GM19397 (cell line): Measurements from ENCODE around the gene NGEF.

Source experiments
- ATAC-seq: cut with Tn5 transposase; IDR thresholded peaks from one replicate; pipeline ENCODE4 v1.9.1; 2021; ENCODE audit warnings: mild to moderate bottlenecking, moderate library complexity; ENCODE audit not compliant: unreplicated experiment

The NGEF gene

DNA sequence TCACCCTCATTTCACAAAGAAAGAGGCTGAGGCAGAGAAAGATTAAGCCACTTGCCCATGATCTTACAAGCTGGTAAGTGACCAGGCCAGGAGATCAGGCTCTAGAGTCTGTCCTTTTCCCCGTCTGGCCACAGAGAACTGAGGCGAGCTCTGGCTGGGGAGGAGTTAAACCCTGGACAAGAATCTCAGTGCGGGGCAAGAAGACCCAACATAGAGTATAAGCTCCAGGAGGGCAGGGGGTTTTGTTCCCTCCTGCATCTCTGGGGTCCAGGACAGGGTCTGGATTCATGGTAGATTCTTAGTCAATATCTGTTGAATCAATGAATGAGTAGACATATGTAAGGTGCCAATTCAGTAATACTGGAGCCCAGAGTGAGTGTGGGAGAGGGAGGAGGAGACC, 34.1 kb upstream of the NGEF start:
- no peak for ATAC-seq

DNA sequence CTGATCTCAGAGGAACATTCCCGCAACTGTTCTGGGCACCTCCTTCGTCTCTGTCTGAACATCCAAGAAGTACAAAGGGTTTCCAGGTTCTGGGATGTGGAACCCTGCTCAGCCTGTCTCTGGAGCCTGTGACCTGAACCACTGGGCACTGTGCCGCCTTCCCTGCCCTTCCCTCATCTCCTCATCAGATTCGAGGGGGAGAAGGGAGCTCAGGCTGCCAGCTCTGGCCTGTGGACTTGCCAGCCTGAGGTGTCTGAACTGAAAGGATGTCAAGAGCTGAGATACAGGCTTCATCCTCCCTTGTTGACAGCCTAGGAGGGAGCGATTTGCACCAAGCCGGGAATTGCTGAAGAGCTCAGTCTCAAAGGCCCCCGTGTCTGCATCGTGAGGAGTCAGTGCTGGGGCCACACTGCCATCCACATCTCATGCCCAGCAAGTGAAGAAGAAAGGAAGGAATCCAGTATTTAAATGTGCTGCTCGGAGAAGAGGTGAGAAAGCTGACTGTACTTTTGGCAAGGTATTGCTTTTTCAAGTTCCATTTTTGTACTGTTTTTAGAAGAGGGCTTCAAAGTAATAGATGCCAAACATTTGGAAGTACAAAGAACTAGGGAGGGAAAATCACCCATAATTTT, 32.0 kb upstream of the NGEF start:
- ATAC-seq = no peak

DNA sequence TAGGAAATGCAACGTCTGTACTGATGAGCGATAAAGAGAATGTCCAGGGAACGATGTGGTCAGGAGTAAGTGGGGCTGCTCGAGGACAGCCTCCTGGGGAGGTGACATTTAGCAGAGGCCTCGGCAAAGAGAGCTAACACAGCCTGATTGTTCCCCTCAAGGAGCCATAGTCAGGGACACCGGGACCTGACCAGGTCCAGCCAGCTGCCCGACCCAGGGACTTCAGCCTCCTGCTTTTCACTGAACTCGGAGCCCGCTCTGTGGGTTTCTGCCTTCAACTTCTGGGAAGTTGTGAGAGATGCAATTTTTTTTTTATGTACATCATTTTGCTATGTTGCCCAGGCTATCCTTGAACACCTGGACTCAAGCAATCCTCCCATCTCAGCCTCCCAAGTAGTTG, 29.5 kb upstream of the NGEF start:
- ATAC-seq = no peak

DNA sequence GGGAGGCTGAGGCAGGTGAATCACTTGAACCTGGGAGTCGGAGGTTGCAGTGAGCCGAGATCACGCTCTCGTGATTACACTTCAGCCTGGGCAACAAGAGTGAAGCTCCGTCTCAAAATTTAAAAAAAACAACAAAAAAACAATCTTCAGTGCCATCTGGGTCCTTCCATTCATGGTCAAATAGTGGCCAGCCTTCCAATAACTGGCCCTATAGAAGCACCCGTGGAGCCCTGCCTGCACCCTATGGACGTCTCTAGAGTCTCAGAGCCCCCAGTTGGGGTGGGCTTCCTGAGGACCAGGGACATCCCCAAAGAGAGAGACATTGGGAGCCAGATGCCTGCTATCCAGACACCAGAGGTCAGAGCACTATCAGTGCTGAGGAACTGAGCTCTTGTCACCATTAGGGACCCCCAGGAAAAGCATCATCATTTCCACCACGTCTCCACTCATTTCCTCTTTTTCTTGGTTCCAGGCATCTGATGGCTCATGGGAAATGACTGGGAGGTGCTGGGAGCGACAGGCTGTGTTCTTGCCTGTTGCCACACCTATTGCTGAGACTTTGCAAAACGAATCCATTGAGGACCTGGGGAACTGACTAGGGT, 28.8 kb upstream of the NGEF start:
- no peak for ATAC-seq

DNA sequence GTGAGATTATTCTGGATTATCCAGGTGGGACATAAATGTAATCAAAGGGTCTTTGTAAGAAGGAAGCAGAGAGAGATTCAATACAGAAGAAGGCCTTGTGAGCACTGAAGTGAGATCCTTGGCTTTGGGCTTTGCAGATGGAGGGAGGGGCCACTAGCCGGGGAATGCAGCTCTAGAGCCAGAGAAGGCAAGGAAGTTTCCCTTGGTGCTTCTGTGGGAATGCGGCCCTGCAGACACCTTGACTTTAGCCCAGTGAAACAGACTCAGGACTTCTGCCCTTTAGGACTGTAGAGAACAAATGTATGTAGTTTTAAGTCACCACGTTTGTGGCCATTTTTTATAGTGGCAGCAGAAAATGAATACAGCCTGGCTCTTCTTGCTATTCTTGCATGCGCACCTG, 27.5 kb upstream of the NGEF start:
- no peak for ATAC-seq

DNA sequence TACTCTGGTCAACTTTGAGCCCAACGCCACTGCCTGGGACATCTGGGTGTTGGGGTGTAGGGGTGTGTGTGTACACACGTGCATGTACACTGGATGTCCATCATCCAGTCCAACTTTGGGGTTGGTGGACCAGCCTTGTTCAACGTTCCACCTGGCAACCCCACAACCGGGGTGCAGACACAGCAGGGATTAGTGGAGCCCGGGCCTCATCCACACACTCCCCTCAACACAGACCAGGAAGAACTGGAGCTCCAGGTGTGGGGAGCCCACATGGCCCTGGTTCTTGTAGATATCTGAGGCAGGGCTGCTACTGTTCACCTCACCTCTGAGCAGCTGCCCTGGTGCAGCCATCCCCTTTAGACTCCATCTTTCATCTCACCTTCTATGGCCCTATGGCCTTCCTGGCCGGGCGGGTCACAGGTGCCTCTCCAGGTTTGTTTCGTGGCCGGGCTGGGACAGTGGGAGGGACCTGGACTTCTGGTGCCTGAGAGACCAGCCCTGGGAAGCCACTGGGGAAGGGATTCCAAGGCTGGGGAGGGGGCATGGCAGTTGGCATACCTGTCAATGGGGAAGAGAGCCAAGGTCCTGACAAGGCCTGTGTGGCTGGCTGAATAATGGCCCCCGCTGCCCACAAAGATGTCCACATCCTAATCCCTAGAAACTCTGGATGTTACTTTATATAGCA, 26.9 kb upstream of the NGEF start:
- no peak for ATAC-seq

DNA sequence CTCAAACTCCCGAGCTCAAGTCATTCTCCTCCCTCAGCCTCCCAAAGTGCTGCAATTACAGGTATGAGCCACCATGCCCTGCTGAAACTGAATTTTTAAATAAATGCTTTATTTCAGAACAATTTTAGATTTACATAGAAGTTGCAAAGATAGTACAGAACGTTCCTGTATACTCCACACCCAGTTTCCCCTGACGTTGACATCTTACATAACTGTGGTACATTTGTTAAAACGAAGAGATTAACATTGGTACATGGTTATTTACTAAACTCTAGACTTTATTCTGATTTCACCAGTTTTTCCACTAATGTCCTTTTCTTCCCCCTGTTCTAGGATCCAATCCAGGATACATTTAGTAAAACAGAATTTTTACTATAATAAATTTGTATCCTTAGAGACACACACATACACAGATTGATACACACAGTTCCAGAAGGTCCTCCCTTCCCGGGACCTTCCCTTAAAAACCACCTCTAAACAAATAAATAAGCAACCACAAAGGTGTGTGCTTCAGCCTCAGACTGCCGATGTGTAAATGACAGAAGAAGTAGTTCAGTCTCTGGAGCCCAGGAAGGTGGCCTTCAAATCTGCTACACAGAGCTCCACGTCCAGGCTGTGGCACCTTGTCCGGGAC, 26.3 kb upstream of the NGEF start:
- no peak for ATAC-seq

DNA sequence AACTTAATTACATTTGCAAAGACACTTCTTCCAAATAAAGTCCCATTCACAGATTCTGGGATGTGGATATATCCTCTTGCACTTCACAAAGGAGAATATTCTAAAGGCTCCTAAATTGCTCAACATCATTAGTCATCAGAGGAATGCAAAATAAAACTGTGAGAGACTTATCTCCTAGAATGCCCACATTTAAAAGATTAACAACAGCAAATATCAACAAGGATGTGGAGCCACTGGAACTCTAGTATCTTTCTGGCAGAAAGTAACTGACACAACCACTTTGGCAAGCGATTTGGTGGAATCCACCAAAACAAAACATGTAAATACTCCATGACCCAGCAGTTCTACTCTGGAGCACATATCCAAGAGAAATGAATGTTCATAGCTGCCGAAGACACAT, 24.0 kb upstream of the NGEF start:
- ATAC-seq = no peak

DNA sequence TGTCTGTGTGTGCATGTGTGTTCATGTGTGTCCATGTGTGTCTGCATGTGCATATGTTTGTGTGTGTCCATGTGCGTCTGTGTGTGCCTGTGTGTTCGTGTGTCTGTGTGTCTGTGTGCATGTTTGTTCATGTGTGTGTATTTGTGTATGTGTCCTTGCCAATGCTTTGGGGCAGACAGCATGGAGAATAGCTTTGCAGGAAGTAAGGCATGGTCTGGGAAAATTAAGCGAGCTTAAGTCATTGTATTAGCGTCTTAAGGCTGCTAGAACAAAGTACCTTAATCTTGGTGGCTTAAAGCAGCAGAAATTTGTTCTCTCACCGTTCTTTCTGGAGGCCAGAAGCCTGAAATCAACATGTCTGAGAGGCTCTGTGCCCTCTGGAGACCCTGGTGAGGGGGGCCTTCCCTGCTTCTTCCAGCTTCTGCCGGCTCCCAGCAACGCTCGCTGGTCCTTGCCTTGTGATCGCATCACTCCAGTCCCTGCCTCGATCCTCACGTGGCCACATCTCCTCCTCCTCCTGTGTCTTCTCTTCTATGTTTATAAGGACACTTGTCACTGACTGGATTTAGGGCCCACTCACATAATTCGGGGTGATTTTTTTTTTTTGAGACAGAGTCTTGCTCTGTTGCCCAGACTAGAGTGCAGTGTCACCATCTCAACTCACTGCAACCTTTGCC, 23.2 kb upstream of the NGEF start:
- ATAC-seq = no peak

DNA sequence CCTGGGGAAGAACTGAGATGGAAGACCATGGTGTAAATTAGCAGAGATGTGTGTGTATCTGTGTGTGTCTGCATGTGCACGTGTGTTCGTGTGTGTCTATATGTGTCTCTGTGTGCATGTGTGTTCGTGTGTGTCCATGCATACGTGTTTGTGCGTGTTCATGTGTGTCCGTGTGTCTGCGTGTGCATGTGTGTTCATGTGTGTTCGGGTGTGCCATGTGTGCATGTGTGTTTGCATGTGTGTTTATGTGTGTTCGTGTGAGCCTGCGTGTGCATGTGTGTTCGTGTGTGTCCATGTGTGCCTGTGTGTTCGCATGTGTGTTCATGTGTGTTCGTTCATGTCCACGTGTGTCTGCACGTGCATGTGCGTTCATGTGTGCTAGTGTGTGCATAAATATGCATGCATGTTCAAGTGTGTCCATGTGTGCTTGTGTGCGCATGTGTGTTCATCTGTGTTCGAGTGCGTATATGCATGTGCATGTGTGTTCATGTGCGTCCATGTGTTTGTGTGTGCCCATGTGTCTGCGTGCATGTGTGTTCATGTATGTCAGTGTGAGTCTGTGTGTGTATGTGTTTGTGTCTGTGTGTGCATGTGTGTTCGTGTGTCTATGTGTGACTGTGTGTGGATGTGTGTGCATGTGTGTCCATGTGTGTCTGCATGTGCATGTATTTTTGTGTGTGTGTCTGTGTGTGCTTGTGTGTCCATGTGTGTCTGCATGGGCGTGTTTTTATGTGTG, 22.5 kb upstream of the NGEF start:
- no peak for ATAC-seq

DNA sequence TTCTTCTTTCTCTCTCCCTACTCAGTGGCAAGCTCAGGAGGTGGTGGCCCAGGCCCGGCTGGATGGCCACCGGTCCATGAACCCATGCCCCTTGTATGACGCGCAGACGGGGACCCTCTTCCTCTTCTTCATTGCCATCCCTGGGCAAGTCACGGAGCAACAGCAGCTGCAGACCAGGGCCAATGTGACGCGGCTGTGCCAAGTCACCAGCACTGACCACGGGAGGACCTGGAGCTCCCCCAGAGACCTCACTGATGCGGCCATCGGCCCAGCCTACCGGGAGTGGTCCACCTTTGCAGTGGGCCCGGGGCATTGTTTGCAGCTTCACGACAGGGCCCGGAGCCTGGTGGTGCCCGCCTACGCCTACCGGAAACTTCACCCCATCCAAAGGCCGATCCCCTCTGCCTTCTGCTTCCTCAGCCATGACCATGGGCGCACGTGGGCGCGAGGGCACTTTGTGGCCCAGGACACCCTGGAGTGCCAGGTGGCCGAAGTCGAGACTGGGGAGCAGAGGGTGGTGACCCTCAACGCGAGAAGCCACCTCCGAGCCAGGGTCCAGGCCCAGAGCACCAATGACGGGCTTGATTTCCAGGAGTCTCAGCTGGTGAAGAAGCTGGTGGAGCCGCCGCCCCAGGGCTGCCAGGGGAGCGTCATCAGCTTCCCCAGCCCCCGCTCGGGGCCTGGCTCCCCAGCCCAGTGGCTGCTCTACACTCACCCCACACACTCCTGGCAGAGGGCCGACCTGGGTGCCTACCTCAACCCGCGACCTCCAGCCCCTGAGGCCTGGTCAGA, 21.2 kb upstream of the NGEF start:
- ATAC-seq = no peak

DNA sequence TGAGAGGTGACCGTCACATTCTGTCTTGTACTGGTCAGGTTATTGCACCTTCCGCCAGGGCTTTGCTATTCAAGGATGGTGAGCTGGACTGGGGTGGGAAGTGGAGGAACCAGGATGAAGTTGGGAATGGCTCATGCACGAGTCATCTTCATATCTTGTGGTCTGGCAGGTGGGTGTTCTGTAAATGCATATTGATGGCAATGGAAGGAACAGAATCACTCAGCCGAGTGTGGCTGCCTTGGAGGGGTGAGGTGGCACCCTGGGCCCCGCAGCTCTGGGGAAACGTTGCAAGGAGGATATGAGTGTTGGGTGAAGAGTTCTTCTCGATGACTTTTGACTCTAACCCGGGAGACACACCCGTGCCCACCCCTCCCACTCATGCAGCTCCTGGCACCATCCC, 20.6 kb upstream of the NGEF start:
- ATAC-seq = no peak

DNA sequence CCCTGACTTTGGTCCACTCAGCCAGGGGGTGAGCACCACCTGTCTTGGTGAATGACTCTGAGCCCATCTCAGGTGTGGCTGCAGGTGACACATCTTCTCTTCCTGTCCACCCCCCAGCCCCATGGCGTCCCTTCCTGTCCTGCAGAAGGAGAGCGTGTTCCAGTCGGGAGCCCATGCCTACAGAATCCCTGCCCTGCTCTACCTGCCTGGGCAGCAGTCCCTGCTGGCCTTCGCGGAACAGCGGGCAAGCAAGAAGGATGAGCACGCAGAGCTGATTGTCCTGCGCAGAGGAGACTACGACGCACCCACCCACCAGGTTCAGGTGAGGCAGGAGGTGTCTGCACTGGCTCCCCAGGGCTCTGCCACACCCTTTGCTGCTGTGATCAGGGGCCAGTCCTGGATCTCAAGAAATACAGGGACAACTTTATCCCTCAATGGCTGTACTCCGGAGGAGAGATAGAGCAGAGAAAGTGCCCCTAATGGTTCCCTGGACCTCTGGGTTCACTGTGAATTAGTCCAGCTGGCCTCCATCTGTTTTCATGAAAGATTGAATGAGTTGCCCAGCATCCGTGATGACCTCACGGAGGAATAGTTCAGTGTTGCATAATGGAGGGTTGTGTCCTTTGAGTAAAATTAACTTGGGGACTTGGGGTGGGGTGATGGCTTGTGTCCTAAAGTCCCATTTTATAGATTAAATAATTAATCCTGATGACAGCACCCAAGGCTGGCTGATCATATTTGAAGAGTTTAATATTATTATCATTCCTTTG, 19.7 kb upstream of the NGEF start, which contains the start of gene NEU2:
Gene NEU2, plus strand, starts transcription at position 122 of the 770 bp plus-strand sequence. Its CDS starts 0 bp downstream, at position 122.
- no peak for ATAC-seq

DNA sequence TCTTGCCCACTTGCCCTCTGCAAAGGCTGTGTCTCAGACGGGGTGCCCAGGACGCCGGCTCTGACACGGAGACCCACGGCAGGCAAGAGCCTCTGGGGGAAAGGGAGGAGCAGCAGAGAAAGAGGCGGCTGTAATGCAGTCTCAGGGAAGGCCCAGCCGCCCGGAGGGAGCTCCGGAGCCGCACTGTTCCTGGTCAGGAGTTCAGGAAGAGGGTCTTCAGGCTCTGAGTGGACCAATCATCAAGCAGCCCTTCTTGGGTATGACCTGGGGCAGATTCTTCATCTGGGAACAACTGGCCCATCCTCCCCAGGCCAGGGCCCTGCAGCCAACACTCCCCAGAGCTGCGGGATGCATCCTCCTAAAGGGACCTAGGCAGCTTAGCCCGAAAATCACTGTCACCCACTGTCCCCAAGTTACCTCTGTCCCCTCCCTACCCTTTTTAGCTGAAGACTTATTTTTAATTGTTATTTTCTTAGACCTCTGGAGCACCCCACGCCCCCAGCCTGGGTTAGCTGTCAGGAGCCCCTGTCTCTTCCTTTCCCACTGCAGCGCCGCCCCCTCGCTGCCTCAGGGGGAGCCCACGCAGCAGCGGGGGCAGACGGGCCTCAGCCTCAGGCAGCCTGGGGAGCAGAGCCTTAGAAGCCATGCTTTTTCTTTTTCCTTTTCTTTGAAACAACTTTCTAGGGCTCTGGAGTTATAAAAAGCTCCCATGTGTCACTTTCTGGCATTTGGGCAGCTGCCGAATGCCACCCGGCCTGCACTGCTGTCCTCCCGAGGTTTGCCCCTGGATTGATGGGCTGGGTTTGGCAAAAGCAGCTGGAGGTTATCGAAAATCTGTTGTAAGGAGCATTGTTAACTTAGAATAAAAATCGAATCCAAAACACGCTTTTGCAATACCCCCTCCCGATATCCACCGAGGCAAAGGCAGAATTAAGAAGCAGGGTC, 18.8 kb upstream of the NGEF start:
- ATAC-seq = no peak

DNA sequence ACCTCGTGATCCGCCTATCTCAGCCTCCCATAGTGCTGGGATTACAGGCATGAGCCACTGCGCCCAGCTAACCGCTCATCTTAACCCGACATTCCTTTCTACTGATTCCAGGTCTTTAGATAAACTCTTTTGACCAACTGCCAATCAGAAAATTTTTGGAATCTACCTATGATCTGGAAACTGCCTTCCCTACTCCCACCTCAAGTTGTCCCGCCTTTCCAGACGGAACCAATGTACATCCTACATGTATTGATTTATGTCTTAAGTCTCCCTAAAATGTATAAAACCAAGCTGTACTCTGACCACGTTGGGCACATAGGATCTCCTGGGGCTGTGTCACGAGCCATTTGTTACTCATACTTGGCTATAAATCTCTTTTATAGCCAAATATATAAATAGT, 16.3 kb upstream of the NGEF start:
- ATAC-seq = no peak

DNA sequence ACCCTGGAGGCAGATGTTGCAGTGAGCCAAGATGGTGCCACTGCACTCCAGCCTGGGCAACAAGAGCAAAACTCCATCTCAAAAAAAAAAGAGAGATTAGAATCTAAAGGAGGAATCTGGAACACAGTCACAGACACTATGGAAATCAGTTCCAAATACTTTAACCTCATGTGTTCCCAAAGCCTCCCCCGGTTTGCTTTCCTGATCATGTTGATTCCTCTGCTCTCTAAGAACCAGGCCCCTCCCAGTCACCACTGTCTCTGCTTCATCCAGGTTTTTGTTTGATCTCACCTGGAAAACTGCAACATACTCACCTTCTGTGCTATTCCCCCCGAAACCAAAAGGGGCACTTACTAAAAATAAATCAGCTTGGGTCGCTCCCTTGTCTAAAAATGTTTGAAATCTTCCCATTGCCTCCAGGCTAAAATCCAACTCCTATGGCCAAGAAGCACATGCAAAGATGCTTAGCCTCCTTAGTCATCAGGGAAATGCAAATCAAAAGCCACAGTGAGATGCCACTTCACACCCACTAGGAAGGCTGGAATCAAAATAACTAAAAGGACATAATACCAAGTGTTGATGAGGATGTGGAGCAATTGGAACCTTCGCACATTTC, 13.2 kb upstream of the NGEF start:
- no peak for ATAC-seq

DNA sequence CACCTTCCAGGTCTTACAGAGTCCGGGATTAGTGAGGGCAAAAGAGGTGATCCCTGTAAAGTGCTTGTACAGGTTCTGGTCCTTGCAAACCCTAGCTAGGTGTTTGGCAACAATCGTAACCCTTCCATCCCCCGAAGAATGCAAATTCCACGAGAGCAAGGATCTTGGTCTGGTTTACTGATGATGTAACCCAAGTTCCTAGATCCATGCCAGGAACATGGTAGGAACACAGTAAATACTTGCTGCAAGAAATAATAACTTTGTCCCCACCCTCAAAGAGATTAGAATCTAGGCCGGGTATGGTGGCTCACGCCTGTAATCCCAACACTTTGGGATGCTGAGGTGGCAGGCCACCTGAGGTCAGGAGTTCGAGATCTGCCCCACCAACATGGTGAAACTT, 12.7 kb upstream of the NGEF start:
- ATAC-seq = no peak
